Cortex of kidney (tissue), 1 donor: ENCODE measurements around the gene WWOX.

ENCODE experiments used
- DNase-seq: peaks from one replicate; lab custom pipeline; 2025; lab: John Stamatoyannopoulos, UW

The WWOX gene

DNA sequence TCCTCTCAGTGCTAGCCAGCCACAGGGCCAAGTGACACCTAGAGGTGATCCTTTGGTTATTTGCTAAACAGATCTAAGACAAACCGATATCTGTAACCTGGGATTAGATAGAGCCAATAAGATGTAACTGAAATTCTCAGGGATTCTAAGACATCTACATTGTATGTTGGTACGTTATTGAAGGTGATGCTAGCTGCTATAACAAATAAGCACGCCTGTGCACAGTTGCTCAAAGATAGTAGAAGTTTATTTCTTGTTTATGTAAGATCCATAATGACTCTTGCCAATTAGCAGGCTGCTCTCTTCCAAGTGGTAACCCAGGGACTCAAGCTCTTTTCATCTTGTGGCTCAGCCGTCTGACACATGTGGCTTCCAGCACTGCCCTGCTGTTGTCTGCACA lies 370.3 kb downstream of the WWOX start:
- DNase-seq: no peak

- DNase-seq: no peak
These were observed 373.7 kb downstream of the WWOX start for GRCh38 chr16:78473031-78473699.

- no peak for DNase-seq
These were observed 375.3 kb downstream of the WWOX start for GRCh38 chr16:78474762-78475161.

- no peak for DNase-seq
These were observed 377.2 kb downstream of the WWOX start for GRCh38 chr16:78476615-78477014.

DNA sequence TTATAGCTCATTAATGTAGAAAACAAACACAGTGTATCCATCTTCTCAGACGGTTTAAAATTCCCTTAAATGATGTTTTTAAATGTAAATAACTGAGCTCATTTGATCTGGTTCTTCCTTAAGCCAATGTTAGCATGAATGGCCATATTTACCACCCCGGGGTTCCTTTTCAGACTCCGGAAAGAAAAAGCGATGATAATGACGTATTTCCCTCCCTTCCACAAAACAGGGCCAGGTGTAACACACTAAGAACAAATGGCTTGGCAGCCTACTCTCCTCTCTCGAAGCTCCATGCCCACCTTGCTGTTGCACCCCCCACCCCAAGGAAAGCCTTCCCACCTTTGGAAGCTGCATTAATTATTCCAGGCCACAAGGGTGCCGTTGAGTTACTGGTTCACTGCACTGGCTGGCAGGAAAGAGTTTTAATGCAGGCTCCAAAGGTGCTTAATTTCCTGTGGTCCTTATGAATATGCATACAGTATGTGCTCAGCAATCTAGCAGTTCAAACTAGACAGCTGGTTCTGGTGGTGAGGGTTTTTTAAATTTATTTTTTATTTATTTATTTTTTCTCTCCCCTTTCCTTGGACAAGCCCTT lies 378.9 kb downstream of the WWOX start:
- no peak for DNase-seq

- no peak for DNase-seq
These were observed 380.3 kb downstream of the WWOX start for GRCh38 chr16:78479723-78480122.

- no peak for DNase-seq
These were observed 381.1 kb downstream of the WWOX start for GRCh38 chr16:78480588-78480987.

DNA sequence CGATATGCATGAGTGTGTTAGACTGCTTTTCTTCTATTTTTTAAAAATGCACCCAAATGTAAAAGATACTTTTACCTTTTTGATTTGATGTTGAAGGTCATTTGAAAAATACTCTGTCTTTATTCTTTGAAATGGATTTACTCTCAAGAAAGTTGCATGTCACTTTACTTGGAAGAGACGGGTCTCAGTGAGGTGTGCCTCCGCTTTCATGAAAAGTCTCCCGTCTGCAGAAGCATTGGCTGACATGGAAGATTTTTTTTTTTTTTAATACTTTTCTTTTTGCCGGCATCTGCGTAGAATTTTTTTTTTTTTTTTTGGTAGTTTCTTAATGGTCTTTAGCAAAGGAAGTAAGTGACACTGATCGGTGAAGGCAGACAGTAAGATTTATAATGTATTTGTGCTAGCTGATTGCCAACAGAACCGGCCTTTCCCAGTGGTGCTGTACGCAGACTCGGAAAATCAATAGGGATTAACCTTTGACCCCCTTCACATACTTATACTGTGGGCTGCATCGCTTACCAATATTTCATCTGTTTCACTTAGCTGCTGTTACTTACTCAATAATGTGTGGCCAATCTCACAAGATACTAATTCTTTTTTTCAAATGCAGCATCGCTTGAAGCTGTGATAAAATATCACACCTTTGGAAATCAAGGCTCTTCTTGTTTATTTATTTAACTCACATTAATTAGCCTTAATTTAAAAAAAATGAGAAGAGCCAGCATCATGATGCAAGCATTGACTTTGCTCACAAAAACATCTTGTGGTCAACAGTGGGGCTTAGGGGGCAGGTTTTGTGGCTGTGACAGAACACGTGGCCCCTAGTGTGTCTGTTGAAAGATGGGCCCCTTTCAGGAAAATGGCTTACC lies 383.9 kb downstream of the WWOX start:
- DNase-seq: no peak

- DNase-seq: no peak
These were observed 385.1 kb downstream of the WWOX start for GRCh38 chr16:78484509-78485058.

- DNase-seq: no peak
These were observed 385.9 kb downstream of the WWOX start for GRCh38 chr16:78485188-78485916.

DNA sequence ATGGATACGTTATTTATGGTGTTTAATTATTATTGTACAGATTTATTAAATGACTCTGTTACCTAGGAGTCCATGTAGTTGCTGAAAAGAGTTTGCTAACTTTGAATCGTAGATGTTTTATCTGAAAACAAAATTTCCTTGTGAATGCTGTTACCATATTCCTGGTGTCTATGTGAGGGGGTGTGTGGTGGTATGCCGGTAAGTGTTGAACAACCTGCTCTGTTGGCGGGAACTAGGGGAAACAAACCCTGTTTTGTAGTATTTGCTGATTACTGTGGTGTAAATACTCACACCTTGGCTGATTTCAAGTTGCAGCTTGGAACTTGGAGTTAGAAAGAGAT lies 386.4 kb downstream of the WWOX start:
- no peak for DNase-seq

DNA sequence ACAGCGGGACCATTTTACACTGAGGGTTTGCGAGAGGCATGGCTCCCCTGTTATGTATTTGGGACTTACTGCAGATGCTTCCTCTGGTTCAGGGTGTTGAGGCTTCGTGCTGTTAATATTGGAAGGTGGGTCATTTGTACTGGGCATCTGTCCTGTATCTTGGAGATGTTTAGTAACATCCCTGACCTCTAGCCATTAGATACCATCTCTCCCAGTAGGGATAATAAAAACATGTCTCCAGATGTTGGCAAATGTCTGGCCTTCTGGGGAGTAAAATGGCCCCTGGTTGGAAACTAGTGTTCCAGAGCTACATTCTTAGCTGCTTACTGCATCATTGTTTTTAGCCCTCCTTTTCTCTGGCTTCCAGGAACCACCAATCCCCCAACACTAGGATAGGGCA lies 388.0 kb downstream of the WWOX start:
- no peak for DNase-seq

DNA sequence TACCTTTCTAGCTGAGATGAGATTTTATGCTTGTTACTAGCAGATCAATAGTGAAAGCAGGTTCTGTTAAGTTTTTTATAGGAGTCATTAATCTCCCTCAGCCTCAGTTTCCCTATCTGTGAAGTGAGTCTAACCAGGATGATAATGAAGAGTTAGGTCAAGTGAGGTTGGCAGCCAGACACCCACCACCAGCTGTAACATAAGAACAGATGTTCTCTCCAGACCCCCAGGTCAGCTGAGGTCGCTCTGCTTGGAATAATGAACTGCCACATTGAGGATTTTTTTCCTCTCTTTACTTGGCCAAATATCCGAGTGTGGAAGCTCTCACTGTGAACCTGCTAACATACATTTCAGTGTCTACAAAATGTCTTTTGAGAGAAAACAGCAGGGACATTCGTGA lies 389.6 kb downstream of the WWOX start:
- DNase-seq: no peak

- no peak for DNase-seq
These were observed 390.2 kb downstream of the WWOX start for GRCh38 chr16:78489631-78490030.

DNA sequence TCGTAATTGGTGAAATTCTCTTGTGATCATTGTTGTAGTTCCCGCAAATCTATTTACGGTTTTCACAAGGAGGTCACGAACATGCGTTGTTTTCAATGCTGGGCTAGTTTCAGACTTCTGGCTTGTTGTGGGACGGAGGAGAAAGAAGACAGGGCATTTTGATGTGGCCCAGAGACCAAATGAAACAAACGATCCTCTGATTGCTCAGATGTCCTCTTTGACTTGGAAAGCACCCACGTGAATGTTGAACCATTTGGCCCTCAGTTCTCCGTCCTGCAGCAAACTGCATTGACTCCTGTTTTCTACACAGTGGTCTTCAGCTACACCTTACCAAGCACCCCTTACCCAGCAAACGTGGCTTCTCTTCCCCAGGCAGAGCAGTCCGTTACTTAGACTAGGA lies 391.0 kb downstream of the WWOX start:
- no peak for DNase-seq

DNA sequence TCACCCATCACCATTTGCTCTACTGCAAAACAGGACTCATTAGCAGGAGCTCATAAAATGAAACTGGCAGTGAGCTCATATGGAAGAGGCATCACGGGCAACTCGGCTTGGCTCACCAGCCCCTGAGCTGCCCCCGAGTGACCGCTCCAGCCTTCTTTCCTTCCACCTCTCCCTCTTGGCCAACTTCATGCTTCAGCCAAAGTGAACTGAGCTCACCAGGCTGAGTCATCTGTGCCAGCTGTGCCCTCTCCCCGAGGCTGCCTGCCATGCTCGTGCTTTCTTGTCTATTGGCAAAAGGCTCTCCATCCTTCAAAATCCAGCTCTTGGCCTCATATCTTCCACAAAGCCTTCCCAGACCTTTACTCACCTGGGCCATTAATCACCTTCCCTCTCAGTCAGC lies 391.4 kb downstream of the WWOX start:
- no peak for DNase-seq

DNA sequence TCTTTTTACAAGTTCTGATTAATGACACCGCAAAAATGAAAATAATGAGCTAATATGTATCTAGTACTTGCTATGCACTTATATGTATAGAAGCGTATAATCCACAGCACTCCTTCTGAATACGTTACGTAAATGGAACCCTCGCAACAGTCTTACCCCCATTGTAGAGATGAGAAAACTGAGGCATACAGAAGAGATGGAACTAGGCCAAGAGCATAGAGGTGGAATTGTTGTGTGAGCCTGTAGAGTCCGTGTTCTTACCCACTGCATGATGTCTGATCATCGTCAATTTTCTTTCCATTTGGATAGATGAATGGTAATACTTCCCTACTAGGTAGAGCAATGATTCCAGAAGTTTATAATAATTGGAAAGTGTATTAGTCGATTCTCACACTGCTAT lies 394.1 kb downstream of the WWOX start:
- DNase-seq: no peak

- no peak for DNase-seq
These were observed 394.7 kb downstream of the WWOX start for GRCh38 chr16:78494105-78494504.

DNA sequence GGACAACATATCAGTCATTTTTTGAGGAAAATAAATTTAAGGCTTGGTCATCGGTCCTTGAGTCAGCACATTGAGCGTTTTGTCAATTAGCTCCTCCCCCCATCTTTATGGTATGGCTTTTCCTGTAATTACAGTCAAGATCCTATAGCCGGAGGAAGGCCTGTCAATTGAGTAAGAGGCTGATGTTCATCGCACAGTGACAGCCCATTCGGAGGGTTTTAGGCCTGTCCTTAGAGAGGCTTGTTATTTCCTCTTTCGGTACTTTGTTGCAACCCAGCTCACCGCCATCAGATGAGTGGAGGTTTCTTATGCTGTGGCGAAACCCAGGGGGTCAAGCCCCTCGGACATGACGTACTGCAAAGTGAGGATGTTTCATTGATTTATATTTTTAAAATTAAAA lies 395.2 kb downstream of the WWOX start:
- no peak for DNase-seq

GRCh38 chr16:78496189-78496588 lies 396.7 kb downstream of the WWOX start:
- no peak for DNase-seq

DNA sequence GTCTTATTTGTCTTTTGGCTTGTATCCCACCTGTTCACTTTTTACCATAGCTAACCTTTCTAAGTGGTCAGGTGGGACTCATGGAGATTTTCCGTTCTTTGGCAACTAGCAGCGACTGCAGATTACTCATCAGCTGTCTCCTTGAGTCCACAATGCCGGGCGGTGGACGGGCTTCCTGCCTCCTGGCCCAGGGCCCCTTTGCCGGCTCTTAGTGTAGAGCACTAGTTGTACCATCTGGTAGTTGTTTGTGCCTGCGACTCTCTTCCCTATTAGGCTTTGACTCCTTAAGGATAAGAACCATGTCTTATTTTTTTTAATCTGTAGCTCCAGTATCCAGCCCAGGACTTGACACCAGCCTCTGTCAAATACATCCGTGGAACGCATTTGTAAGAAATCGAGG lies 399.9 kb downstream of the WWOX start:
- no peak for DNase-seq

GRCh38 chr16:78500659-78501270 lies 401.3 kb downstream of the WWOX start:
- no peak for DNase-seq
